ENCODE data around the gene ZNF492. TPM values are rescaled to one million over a fixed set of nuclear protein-coding genes. Genes with fewer than 3 reads are reported as not detected.

The ZNF492 gene
- total RNA-seq, 1 experiment from 2014 or later = not detected

GRCh38 chr19:22606212-22606553 lies 27.9 kb upstream of the ZNF492 start:
- H2AFZ ChIP-seq (ENCODE audit: low read length) = no peak overlapping the region
- H3K4me3 Mint-ChIP-seq = no peak overlapping the region
- H3K79me2 ChIP-seq (ENCODE audit: insufficient read depth, low read length) = no peaks in the 10 kb centered on the region
- no peaks in the 10 kb centered on the region for H3K4me1 ChIP-seq (ENCODE audit: insufficient read depth, low read length)
- no peak overlapping the region for H4K5ac ChIP-seq (ENCODE audit: insufficient read length, low read depth, low read length)
- no peaks in the 10 kb centered on the region for H4K20me1 ChIP-seq (ENCODE audit: control insufficient read depth, insufficient read depth, insufficient read length)
- H3K4me1 Mint-ChIP-seq = no peaks in the 10 kb centered on the region
- no peak overlapping the region for H4K8ac ChIP-seq (replicated peaks; ENCODE audit: insufficient read length, low read depth, low read length)
- no peak overlapping the region for H3K18ac ChIP-seq (ENCODE audit: insufficient read length, low read depth, low read length)
- TF ChIP-seq, protein P1, sequence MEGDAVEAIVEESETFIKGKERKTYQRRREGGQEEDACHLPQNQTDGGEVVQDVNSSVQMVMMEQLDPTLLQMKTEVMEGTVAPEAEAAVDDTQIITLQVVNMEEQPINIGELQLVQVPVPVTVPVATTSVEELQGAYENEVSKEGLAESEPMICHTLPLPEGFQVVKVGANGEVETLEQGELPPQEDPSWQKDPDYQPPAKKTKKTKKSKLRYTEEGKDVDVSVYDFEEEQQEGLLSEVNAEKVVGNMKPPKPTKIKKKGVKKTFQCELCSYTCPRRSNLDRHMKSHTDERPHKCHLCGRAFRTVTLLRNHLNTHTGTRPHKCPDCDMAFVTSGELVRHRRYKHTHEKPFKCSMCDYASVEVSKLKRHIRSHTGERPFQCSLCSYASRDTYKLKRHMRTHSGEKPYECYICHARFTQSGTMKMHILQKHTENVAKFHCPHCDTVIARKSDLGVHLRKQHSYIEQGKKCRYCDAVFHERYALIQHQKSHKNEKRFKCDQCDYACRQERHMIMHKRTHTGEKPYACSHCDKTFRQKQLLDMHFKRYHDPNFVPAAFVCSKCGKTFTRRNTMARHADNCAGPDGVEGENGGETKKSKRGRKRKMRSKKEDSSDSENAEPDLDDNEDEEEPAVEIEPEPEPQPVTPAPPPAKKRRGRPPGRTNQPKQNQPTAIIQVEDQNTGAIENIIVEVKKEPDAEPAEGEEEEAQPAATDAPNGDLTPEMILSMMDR (conservative IDR thresholded peaks at IDR 0.05) = no peak
- H3K56ac ChIP-seq (ENCODE audit: insufficient read length, low read depth, low read length) = no peak overlapping the region
- no peak overlapping the region for H2BK12ac ChIP-seq (ENCODE audit: insufficient read length, low read depth, low read length)
- H3K27me3 ChIP-seq (ENCODE audit: insufficient read depth, low read length) = no peaks in the 10 kb centered on the region
- H2BK15ac ChIP-seq (ENCODE audit: low read depth, low read length) = no peak overlapping the region
- peaks cover 100% of the 10 kb centered on the region for H3K9me3 ChIP-seq (ENCODE audit: control insufficient read depth, low read depth, low read length)
- H3K27ac ChIP-seq (ENCODE audit: insufficient read length, low read depth, low read length) = no peak overlapping the region
- H3K9ac ChIP-seq (ENCODE audit: extremely low read depth, insufficient read length, low read length) = no peak overlapping the region
- H3K27ac Mint-ChIP-seq = no peak overlapping the region
- no CpG with 5 or more reads among the region's 2 CpGs for WGBS (ENCODE audit: extremely low coverage, insufficient read length, low lambda C conversion rate)
- no peak overlapping the region for H2BK20ac ChIP-seq (ENCODE audit: low read depth, low read length, poor library complexity, severe bottlenecking)
- no peak overlapping the region for H3K23ac ChIP-seq (ENCODE audit: insufficient read length, low read depth, low read length)
- H3K36me3 Mint-ChIP-seq (ENCODE audit: insufficient read depth in 1 of 3, low read depth in 3 of 3) = peaks cover 22 to 44% (median 25%) of the 10 kb centered on the region in 3 experiments
- H3K79me1 ChIP-seq (ENCODE audit: insufficient read depth, low read depth, low read length, poor library complexity, severe bottlenecking) = no peaks in the 10 kb centered on the region
- H3K23me2 ChIP-seq (ENCODE audit: insufficient read length, low read depth, low read length, poor library complexity, severe bottlenecking) = no peaks in the 10 kb centered on the region
- no peak overlapping the region for H3K4ac ChIP-seq (ENCODE audit: low read depth, low read length)
- H3K27me3 Mint-ChIP-seq (ENCODE audit: low read depth) = peaks cover 1% of the 10 kb centered on the region
- DNase-seq = no peak
- H2BK5ac ChIP-seq (ENCODE audit: insufficient read length, low read length) = no peak overlapping the region
- no peak overlapping the region for H3T11ph ChIP-seq (ENCODE audit: low read length)
- H4K91ac ChIP-seq (ENCODE audit: insufficient read length, low read depth, low read length) = no peak overlapping the region
- H3K14ac ChIP-seq (ENCODE audit: insufficient read depth, low read length) = no peak overlapping the region
- H2AK5ac ChIP-seq (ENCODE audit: insufficient read length, low read length) = no peak overlapping the region
- no peak overlapping the region for H2BK120ac ChIP-seq (ENCODE audit: low read depth, low read length, poor library complexity, severe bottlenecking)
- H3K4me2 ChIP-seq (ENCODE audit: insufficient read depth, insufficient read length, low read length) = no peak overlapping the region
- peaks cover 94% of the 10 kb centered on the region in 2 experiments for H3K9me3 Mint-ChIP-seq
